Liver (tissue), 3 donors: Measurements from ENCODE around the gene LSM3.

Experiments used
- EGR1 ChIP-seq, 2 donors: IDR thresholded peaks; 2 replicates each; pipeline ENCODE4 v1.6.1; 2016 to 2018; ENCODE audit warnings: antibody characterized with exemption in 2 of 2, low read depth in 2 of 2
- FOXA1 ChIP-seq: IDR thresholded peaks from 2 replicates; pipeline ENCODE4 v1.6.1; 2016; ENCODE audit warnings: antibody characterized with exemption
- GABPA ChIP-seq, 2 donors: IDR thresholded peaks in 1 of 2; conservative IDR thresholded peaks in 1 of 2; 2 replicates each; pipeline ENCODE4 v1.6.1; 2016; ENCODE audit warnings: antibody characterized with exemption in 2 of 2, mild to moderate bottlenecking in 1 of 2, moderate library complexity in 1 of 2
- RAD21 ChIP-seq, 2 donors: IDR thresholded peaks; 2 replicates each; pipeline ENCODE4 v1.6.1; 2016; ENCODE audit warnings: antibody characterized with exemption in 2 of 2, mild to moderate bottlenecking in 2 of 2
- TAF1 ChIP-seq: conservative IDR thresholded peaks from 2 replicates; pipeline ENCODE4 v1.6.1; 2016; ENCODE audit warnings: antibody characterized with exemption, mild to moderate bottlenecking
- ZBTB33 ChIP-seq: IDR thresholded peaks from 2 replicates; pipeline ENCODE4 v1.6.1; 2016; ENCODE audit warnings: antibody characterized with exemption
- TF ChIP-seq, protein P1 (sequence below): fragments of 150-350 bp; IDR thresholded peaks from 2 replicates; pipeline ENCODE4 v1.5.1; 2017; ENCODE audit warnings: improper control_type of control experiment, low read depth, low read length; ENCODE audit not compliant: missing input control
- TF ChIP-seq, protein P2 (sequence below): IDR thresholded peaks from 2 replicates; pipeline ENCODE4 v1.6.1; 2016; ENCODE audit warnings: antibody characterized with exemption
- TF ChIP-seq, protein P3 (sequence below): IDR thresholded peaks from 2 replicates; pipeline ENCODE4 v1.6.1; 2016; ENCODE audit warnings: antibody characterized with exemption
- donor health status: healthy.
- donor health status: healthy.

DNA sequence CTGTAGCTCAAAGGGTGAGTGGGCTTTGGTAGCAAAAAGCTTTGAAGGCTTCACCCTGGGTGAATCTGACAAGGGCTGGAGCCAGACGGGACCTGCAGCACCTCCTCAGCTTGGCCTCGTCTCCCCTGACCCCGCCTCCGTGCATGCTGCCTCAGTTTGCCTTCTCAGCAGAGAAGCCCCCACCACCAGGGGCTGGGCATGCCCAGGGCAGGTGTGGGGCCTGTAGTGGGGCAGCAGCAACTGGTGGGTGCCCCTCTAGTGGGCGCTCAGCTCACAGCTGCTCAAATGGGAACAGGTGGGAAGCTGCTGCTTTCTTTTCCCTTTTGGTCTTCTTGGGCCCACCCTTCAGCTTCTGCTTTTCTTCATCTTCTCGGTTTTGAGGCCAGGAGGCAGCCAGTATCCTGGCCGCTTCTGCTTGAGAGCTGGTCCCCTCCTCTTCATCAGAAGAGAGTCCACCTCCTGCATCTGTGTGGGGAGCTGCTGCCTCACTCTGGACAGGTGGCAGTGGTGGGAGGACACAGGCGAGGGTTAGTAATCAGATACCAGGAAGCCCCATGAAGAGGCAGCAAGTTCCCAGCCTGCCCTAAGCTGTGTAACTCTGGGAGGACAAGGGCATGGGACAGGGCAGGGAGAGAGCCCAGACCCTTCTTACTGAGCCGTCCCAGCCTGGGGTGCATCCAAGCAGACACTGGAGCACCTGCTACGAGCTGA is 32.8 kb upstream of the LSM3 start:
- no peak for TF ChIP-seq EGR1 (IDR thresholded peaks at IDR 0.05; ENCODE audit: low read depth in 2 of 2)
- TF ChIP-seq, protein P1, sequence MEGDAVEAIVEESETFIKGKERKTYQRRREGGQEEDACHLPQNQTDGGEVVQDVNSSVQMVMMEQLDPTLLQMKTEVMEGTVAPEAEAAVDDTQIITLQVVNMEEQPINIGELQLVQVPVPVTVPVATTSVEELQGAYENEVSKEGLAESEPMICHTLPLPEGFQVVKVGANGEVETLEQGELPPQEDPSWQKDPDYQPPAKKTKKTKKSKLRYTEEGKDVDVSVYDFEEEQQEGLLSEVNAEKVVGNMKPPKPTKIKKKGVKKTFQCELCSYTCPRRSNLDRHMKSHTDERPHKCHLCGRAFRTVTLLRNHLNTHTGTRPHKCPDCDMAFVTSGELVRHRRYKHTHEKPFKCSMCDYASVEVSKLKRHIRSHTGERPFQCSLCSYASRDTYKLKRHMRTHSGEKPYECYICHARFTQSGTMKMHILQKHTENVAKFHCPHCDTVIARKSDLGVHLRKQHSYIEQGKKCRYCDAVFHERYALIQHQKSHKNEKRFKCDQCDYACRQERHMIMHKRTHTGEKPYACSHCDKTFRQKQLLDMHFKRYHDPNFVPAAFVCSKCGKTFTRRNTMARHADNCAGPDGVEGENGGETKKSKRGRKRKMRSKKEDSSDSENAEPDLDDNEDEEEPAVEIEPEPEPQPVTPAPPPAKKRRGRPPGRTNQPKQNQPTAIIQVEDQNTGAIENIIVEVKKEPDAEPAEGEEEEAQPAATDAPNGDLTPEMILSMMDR = no peak
- TF ChIP-seq, protein P2, sequence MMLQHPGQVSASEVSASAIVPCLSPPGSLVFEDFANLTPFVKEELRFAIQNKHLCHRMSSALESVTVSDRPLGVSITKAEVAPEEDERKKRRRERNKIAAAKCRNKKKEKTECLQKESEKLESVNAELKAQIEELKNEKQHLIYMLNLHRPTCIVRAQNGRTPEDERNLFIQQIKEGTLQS = no peak
- TF ChIP-seq, protein P3, sequence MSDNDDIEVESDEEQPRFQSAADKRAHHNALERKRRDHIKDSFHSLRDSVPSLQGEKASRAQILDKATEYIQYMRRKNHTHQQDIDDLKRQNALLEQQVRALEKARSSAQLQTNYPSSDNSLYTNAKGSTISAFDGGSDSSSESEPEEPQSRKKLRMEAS = no peak
- TF ChIP-seq RAD21 (IDR thresholded peaks at IDR 0.05) = no peak
- no peak for TF ChIP-seq TAF1
- no peak for TF ChIP-seq GABPA (IDR thresholded peaks at IDR 0.05 in 1 of 2, conservative IDR thresholded peaks at IDR 0.05 in 1 of 2)
- no peak for TF ChIP-seq FOXA1
- TF ChIP-seq ZBTB33 = no peak
